Parathyroid adenoma (tissue), 2 donors: ENCODE results near the gene SLC37A3.

ENCODE experiments used
- H2AFZ ChIP-seq: fragments of 300-600 bp; sonication (generic); one replicate; pipeline ENCODE4 v1.7.0; 2017; ENCODE audit warnings: antibody characterized with exemption, mild to moderate bottlenecking
- H3K27ac ChIP-seq: fragments of 300-600 bp; sonication (generic); one replicate; pipeline ENCODE4 v1.7.0; 2017
- H3K27me3 ChIP-seq: fragments of 300-600 bp; sonication (generic); one replicate; pipeline ENCODE4 v1.7.0; 2017; ENCODE audit warnings: low read length; ENCODE audit not compliant: control insufficient read depth, insufficient read depth
- H3K36me3 ChIP-seq: fragments of 300-600 bp; sonication (generic); one replicate; pipeline ENCODE4 v1.7.0; 2017; ENCODE audit warnings: low read length; ENCODE audit not compliant: control insufficient read depth, insufficient read depth
- H3K4me1 ChIP-seq: fragments of 300-600 bp; sonication (generic); one replicate; pipeline ENCODE4 v1.7.0; 2017; ENCODE audit warnings: control low read depth
- H3K4me2 ChIP-seq: fragments of 300-600 bp; sonication (generic); one replicate; pipeline ENCODE4 v1.7.0; 2017; ENCODE audit warnings: low read length
- H3K4me3 ChIP-seq: fragments of 300-600 bp; sonication (generic); one replicate; pipeline ENCODE4 v1.7.0; 2017; ENCODE audit warnings: low read depth, low read length
- H3K79me2 ChIP-seq: fragments of 300-600 bp; sonication (generic); one replicate; pipeline ENCODE4 v1.7.0; 2017; ENCODE audit warnings: control low read depth
- H3K9ac ChIP-seq: fragments of 300-600 bp; sonication (generic); one replicate; pipeline ENCODE4 v1.7.0; 2017; ENCODE audit warnings: mild to moderate bottlenecking
- H3K9me3 ChIP-seq: fragments of 300-600 bp; sonication (generic); one replicate; pipeline ENCODE4 v1.7.0; 2017; ENCODE audit warnings: low read length; ENCODE audit not compliant: control insufficient read depth
- TF ChIP-seq, protein P1 (sequence below): fragments of 300-600 bp; sonication (generic); IDR thresholded peaks from one replicate; pipeline ENCODE4 v1.7.0; 2017; ENCODE audit warnings: antibody characterized with exemption, mild to moderate bottlenecking
- donor health status: primary hyperparathyroidism.

Gene SLC37A3

DNA sequence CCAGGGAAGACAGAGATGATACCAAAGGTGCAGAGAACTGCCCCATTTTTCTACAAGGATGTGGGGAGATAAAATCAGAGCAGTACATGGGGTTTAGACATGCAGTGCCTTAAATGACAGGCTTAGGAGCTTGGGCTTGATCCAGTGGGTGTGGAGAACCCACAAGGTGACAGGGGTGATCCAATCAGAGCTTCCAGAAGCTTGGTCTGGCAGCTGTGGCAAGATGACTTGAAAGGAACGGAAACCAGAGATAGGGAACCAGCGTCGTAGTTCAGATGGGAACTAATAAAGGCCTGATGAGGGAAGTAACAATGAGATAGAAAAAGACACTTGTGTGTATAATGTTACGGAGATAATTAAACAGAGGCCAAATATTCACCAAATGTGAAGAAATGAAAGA lies 80.7 kb downstream of the SLC37A3 start:
- H3K36me3 ChIP-seq: no peaks in the 10 kb centered on the region
- H3K27ac ChIP-seq: no peak overlapping the region
- TF ChIP-seq, protein P1, sequence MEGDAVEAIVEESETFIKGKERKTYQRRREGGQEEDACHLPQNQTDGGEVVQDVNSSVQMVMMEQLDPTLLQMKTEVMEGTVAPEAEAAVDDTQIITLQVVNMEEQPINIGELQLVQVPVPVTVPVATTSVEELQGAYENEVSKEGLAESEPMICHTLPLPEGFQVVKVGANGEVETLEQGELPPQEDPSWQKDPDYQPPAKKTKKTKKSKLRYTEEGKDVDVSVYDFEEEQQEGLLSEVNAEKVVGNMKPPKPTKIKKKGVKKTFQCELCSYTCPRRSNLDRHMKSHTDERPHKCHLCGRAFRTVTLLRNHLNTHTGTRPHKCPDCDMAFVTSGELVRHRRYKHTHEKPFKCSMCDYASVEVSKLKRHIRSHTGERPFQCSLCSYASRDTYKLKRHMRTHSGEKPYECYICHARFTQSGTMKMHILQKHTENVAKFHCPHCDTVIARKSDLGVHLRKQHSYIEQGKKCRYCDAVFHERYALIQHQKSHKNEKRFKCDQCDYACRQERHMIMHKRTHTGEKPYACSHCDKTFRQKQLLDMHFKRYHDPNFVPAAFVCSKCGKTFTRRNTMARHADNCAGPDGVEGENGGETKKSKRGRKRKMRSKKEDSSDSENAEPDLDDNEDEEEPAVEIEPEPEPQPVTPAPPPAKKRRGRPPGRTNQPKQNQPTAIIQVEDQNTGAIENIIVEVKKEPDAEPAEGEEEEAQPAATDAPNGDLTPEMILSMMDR: no peak

DNA sequence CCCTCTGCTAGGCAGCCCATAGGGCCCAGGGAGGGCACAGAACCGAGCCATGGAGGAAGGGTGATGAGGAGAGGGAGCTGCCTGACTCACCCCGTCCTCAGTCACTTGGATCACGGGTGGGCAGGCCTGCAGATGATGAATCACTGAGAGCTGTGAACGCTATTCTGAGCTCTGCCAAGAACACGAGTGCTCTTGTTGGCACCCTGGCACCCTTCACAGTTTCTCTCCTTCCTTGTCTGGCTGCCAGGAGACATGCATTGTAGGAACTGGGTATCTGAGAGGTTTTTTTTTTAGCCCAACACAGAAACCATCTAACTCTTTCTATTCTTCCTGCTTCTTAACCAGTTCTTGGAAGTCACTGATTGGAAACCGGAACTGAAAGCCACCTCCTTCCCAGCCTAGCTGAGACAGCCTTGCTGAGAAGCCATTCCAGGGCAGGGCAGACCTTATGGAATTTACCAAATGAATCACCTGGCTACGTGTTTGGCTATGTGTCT lies 82.1 kb downstream of the SLC37A3 start:
- Histone ChIP-seq H3K36me3 (no peaks in the 10 kb centered on the region), H3K27me3 (no peaks in the 10 kb centered on the region), H3K9ac (no peak overlapping the region), H3K4me2 (peak overlapping the region; percentile 42), H3K4me1 (peaks cover 8% of the 10 kb centered on the region), H3K4me3 (no peak overlapping the region), H3K27ac (no peak overlapping the region), H2AFZ (peak overlapping the region; percentile 61), H3K79me2 (peaks cover 2% of the 10 kb centered on the region), H3K9me3 (no peaks in the 10 kb centered on the region)
- TF ChIP-seq, protein P1: no peak

More for the DNA sequence above, 80.7 kb downstream of the SLC37A3 start:
- peaks cover 8% of the 10 kb centered on the region for H3K4me1 ChIP-seq
- no peak overlapping the region for H3K4me2 ChIP-seq
- H3K79me2 ChIP-seq: no peaks in the 10 kb centered on the region
- H3K4me3 ChIP-seq: no peak overlapping the region
- no peaks in the 10 kb centered on the region for H3K27me3 ChIP-seq
- no peak overlapping the region for H2AFZ ChIP-seq
- H3K9me3 ChIP-seq: no peaks in the 10 kb centered on the region
- no peak overlapping the region for H3K9ac ChIP-seq

DNA sequence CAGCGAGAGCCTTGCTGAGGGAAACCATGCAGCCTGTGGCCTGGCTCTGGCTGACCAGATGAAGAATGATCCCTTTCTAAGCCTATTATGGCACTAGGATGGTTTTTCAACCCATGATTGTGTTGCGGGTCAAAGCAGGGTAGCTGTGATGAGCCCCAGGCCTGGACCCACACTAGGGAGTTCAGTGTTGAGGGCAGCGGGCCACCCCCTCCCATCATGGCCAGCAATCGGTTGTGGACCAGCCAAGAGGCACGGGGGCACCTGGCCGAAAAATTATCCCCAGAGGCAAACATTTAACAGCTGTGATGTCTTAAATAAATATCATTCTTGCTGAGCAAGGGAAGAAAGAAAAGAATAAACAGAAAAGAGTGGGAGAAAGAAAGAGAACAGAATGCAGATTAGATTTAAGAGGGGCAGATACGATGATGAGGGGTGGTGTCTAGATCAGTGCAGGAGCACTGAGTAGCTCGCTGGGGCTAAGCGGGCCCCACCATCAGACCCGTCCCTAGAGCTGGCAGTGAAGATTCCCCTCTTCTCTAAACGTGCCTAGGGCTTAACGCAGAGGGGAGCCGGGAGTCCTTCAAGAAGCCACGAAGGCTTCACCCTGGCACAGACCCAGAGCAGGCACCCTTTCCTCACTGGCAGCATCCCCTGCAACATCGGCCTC lies 82.7 kb downstream of the SLC37A3 start:
- H3K4me3 ChIP-seq: no peak overlapping the region
- H3K36me3 ChIP-seq: no peaks in the 10 kb centered on the region
- H3K9ac ChIP-seq: no peak overlapping the region
- H3K79me2 ChIP-seq: peaks cover 2% of the 10 kb centered on the region
- H3K4me1 ChIP-seq: peaks cover 10% of the 10 kb centered on the region
- H3K27me3 ChIP-seq: no peaks in the 10 kb centered on the region
- H3K4me2 ChIP-seq: peak overlapping the region; percentile 42
- H3K9me3 ChIP-seq: no peaks in the 10 kb centered on the region
- peak overlapping the region; percentile 61 for H2AFZ ChIP-seq
- TF ChIP-seq, protein P1: no peak
- H3K27ac ChIP-seq: no peak overlapping the region

DNA sequence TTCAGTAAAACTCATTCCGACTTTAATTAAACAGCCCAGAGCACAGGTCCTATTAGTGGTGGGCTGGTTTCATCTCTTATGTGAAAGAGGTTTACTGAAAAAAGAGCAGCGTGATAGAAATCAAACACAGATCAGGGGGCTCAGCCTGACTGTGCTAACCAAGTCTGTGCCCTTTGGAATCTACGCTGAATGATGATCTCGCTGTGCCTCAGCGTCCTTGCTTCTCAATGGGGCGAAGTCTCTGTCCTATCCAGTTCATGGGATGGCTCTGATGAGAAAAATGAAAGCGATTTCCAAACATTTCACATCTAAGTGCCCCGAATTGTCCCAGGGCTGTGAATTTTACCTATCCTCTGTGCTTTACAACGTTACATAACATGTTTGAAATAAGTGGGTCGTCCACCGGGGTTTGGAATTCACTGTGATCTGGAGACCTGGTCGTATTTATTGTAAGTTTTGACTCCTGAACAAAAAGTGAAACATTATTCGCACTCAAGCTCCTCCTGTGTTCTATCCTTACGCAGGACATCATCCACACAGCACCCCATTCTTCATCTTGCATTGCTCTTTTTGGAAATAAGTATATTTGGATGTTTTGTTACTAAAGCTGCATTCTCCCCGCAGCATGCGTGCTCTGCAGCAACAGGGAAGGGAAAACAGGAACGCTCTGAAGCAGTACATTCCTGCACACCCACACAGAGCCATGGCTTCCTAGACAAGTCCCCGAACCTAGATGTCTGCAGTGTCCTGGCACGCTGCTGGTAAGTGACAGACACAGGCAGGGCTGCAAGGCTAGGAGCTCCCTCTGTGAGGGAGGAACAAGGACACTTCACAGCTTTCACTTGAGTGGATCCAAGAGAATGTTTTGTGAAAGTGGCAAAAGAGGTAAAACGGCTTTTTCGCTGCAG lies 83.5 kb downstream of the SLC37A3 start:
- H3K9ac ChIP-seq: no peak overlapping the region
- TF ChIP-seq, protein P1: no peak
- peaks cover 2% of the 10 kb centered on the region for H3K79me2 ChIP-seq
- no peaks in the 10 kb centered on the region for H3K9me3 ChIP-seq
- H3K27me3 ChIP-seq: no peaks in the 10 kb centered on the region
- no peak overlapping the region for H3K4me2 ChIP-seq
- no peak overlapping the region for H3K27ac ChIP-seq
- no peak overlapping the region for H3K4me3 ChIP-seq
- H3K36me3 ChIP-seq: no peaks in the 10 kb centered on the region
- H2AFZ ChIP-seq: no peak overlapping the region
- peaks cover 10% of the 10 kb centered on the region for H3K4me1 ChIP-seq
